Smooth muscle cell (in vitro differentiated cells): ENCODE measurements around the gene KRTAP29-1. TPM values are rescaled to one million over a fixed set of nuclear protein-coding genes. Genes with fewer than 3 reads are reported as not detected.
"Not testable (repeated sequence)": the region's sequence is repeated elsewhere in the genome, so short reads cannot be mapped to it uniquely, and the experiment has no call there.

ENCODE experiments used
- DNase-seq: peaks from one replicate; lab custom pipeline; 2025; ENCODE audit not compliant: unreplicated experiment; lab: John Stamatoyannopoulos, UW
- H2AFZ ChIP-seq: fragments of 200-600 bp; sonication (generic); 2 replicates; pipeline ENCODE4 v1.6.0; 2016; ENCODE audit warnings: antibody characterized with exemption, low read depth, mild to moderate bottlenecking
- H3F3A ChIP-seq: fragments of 200-600 bp; sonication (generic); 2 replicates; pipeline ENCODE4 v1.6.0; 2017; ENCODE audit warnings: antibody characterized with exemption, low read depth
- H3K27ac ChIP-seq: fragments of 200-600 bp; sonication (generic); 2 replicates; pipeline ENCODE4 v1.5.1; 2016; ENCODE audit warnings: low read depth, mild to moderate bottlenecking
- H3K27me3 ChIP-seq: fragments of 200-600 bp; sonication (generic); 2 replicates; pipeline ENCODE4 v1.6.1; 2016; ENCODE audit warnings: low read depth, mild to moderate bottlenecking
- H3K36me3 ChIP-seq: fragments of 200-600 bp; sonication (generic); 2 replicates; pipeline ENCODE4 v1.5.1; 2016; ENCODE audit warnings: low read depth
- H3K4me1 ChIP-seq: fragments of 200-600 bp; sonication (generic); 2 replicates; pipeline ENCODE4 v1.5.1; 2016; ENCODE audit warnings: low read depth
- H3K4me2 ChIP-seq: fragments of 200-600 bp; sonication (generic); 2 replicates; pipeline ENCODE4 v1.6.0; 2016; ENCODE audit warnings: mild to moderate bottlenecking
- H3K4me3 ChIP-seq: fragments of 200-600 bp; sonication (generic); 2 replicates; pipeline ENCODE4 v1.5.1; 2016; ENCODE audit warnings: mild to moderate bottlenecking
- H3K79me2 ChIP-seq: fragments of 200-600 bp; sonication (generic); 2 replicates; pipeline ENCODE4 v1.6.0; 2016; ENCODE audit warnings: low read depth, mild to moderate bottlenecking
- H3K9ac ChIP-seq: fragments of 200-600 bp; sonication (generic); 2 replicates; pipeline ENCODE4 v1.6.0; 2016; ENCODE audit warnings: low read depth
- H3K9me3 ChIP-seq: fragments of 200-600 bp; sonication (generic); replicated peaks from 2 replicates; pipeline ENCODE4 v1.5.1; 2016; ENCODE audit warnings: low read depth
- H4K20me1 ChIP-seq: fragments of 200-600 bp; sonication (generic); 2 replicates; pipeline ENCODE4 v1.6.0; 2016; ENCODE audit warnings: low read depth
- WGBS: methylation state at CpG from one replicate; pipeline ENCODE4 v1.1.7; 2016; ENCODE audit warnings: low lambda C conversion rate; 5-methylcytosine and 5-hydroxymethylcytosine counted together
- polyA plus RNA-seq: library from polyadenylated mRNA; unstranded; fragments of >200 nt; fragmentation: Nextera tagmentation; extraction: Ambion mirVana; gene quantifications from 2 replicates; pipeline ENCODE4 v1.2.1, GENCODE V29; 2016
- total RNA-seq: library from RNA; depleted of rRNA; stranded (reverse); fragments of >200 nt; gene quantifications from 2 replicates; pipeline ENCODE4 v1.2.3, GENCODE V29; 2014
- TF ChIP-seq, protein P1 (sequence below): fragments of 200-600 bp; sonication (generic); IDR thresholded peaks from 2 replicates; pipeline ENCODE4 v1.5.1; 2017; ENCODE audit warnings: borderline replicate concordance, mild to moderate bottlenecking, antibody characterized with exemption; ENCODE audit not compliant: insufficient read depth, poor library complexity, severe bottlenecking

Gene KRTAP29-1
- total and polyA plus RNA-seq, 2 experiments from 2014 or later: not detected

DNA sequence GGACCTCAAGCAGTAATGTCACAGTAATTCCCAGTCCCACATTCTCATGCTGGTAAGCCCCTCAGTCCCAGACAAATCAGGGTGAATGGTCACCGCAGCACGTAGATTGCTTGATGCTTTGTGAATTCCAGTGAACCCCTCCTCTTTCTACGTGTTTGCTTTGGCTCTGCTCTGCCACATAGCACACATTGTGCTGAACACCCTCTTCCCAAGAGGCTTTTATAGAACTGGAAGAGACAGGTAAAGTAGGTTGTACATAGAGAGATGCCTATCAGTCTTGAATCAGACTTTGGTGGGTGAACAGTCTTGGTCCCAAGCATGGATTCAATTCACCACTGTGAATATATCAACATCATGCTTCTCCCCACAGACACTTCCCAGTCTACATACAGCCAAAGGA, 38.1 kb downstream of the KRTAP29-1 start:
- no peaks in the 10 kb centered on the region for H3K4me1 ChIP-seq
- 78% methylated on average over 3 of the region's 3 CpGs for WGBS

DNA sequence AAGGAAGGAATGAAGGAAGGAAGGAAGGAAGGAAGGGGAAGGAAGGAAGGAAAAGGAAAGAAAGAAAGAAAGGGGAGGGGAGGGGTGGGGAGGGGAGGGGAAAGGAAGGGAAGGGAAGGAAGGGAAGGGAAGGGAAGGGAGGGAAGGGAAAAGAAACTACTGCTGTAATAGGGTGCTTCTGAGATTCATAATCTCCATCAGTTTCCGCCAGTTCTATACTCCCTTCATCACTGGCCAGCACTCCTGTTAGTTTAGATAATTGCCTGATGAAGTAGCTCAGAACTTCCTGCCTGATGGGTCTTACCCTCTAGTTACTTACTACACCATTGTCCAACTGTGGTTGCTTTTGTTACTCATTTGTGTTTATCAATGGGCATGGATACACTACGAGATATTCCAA, 39.4 kb downstream of the KRTAP29-1 start:
- H3K36me3 ChIP-seq: no peaks in the 10 kb centered on the region
- TF ChIP-seq, protein P1, sequence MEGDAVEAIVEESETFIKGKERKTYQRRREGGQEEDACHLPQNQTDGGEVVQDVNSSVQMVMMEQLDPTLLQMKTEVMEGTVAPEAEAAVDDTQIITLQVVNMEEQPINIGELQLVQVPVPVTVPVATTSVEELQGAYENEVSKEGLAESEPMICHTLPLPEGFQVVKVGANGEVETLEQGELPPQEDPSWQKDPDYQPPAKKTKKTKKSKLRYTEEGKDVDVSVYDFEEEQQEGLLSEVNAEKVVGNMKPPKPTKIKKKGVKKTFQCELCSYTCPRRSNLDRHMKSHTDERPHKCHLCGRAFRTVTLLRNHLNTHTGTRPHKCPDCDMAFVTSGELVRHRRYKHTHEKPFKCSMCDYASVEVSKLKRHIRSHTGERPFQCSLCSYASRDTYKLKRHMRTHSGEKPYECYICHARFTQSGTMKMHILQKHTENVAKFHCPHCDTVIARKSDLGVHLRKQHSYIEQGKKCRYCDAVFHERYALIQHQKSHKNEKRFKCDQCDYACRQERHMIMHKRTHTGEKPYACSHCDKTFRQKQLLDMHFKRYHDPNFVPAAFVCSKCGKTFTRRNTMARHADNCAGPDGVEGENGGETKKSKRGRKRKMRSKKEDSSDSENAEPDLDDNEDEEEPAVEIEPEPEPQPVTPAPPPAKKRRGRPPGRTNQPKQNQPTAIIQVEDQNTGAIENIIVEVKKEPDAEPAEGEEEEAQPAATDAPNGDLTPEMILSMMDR: no peak
- no peaks in the 10 kb centered on the region for H3K9me3 ChIP-seq
- no peak overlapping the region for H2AFZ ChIP-seq
- no peak overlapping the region for H3K9ac ChIP-seq
- no peaks in the 10 kb centered on the region for H3F3A ChIP-seq
- no peaks in the 10 kb centered on the region for H3K79me2 ChIP-seq
- DNase-seq: no peak
- no peaks in the 10 kb centered on the region for H3K4me1 ChIP-seq
- H3K27me3 ChIP-seq: peaks cover 24% of the 10 kb centered on the region
- H3K4me3 ChIP-seq: no peak overlapping the region
- H4K20me1 ChIP-seq: no peaks in the 10 kb centered on the region
- H3K4me2 ChIP-seq: no peak overlapping the region
- WGBS: 85% methylated on average over 2 of the region's 2 CpGs
- H3K27ac ChIP-seq: no peak overlapping the region

More for the DNA sequence above, 38.1 kb downstream of the KRTAP29-1 start:
- H3K36me3 ChIP-seq: no peaks in the 10 kb centered on the region
- no peak overlapping the region for H3K27ac ChIP-seq
- TF ChIP-seq, protein P1: no peak
- H4K20me1 ChIP-seq: no peaks in the 10 kb centered on the region
- H2AFZ ChIP-seq: no peak overlapping the region
- peaks cover 24% of the 10 kb centered on the region for H3K27me3 ChIP-seq
- H3K4me2 ChIP-seq: no peak overlapping the region
- H3F3A ChIP-seq: no peaks in the 10 kb centered on the region
- no peaks in the 10 kb centered on the region for H3K9me3 ChIP-seq
- no peak overlapping the region for H3K9ac ChIP-seq
- H3K79me2 ChIP-seq: no peaks in the 10 kb centered on the region
- no peak overlapping the region for H3K4me3 ChIP-seq
- no peak for DNase-seq

DNA sequence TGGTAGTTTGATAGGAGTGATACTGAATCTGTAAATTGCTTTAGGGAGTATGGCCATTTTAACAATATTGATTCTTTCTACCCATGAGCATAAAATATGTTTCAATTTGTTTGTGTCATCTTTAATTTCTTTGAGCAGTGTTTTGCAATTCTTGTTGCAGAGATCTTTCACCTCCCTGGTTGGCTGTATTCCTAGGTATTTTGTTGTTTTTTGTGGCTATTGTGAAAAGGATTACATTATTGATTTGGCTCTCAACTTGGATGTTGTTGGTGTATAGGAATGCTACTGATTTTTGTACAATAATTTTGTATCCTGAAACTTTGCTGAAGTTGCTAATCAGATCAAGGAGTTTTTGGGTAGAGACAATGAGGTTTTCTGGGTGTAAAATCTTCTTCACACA, 44.2 kb downstream of the KRTAP29-1 start:
- no peak for DNase-seq
- H4K20me1 ChIP-seq: no peaks in the 10 kb centered on the region
- TF ChIP-seq, protein P1: no peak
- no peaks in the 10 kb centered on the region for H3K79me2 ChIP-seq
- H3F3A ChIP-seq: no peaks in the 10 kb centered on the region
- H3K4me1 ChIP-seq: no peaks in the 10 kb centered on the region
- H2AFZ ChIP-seq: no peak overlapping the region
- no peak overlapping the region for H3K27ac ChIP-seq
- no peaks in the 10 kb centered on the region for H3K36me3 ChIP-seq
- peaks cover 39% of the 10 kb centered on the region for H3K27me3 ChIP-seq
- no peak overlapping the region for H3K9ac ChIP-seq
- H3K9me3 ChIP-seq: no peaks in the 10 kb centered on the region
- H3K4me2 ChIP-seq: no peak overlapping the region
- H3K4me3 ChIP-seq: no peak overlapping the region

DNA sequence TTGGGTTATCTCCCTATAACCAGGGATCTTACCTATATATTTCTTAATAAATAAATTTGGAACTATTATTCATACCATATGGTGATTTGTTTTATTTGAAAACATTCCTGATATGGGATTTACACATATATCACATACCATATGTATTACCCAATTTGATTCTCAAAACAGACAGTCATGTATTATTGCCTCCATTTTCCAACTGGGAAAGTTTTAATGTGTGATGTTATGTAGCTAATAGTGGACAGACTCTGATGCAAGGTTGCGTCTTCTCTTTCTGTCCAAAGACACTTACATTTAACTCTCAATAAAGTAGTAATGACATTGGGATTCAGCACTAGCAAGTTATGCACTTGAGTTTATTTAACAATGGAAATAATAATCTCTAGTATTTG, 46.4 kb downstream of the KRTAP29-1 start:
- Histone ChIP-seq H3K4me1 (no peaks in the 10 kb centered on the region), H3K27ac (no peak overlapping the region), H3K9ac (no peak overlapping the region), H3F3A (no peaks in the 10 kb centered on the region), H3K4me2 (no peak overlapping the region), H3K9me3 (no peaks in the 10 kb centered on the region), H3K27me3 (peaks cover 53% of the 10 kb centered on the region), H2AFZ (no peak overlapping the region), H3K4me3 (no peak overlapping the region), H3K36me3 (no peaks in the 10 kb centered on the region), H3K79me2 (no peaks in the 10 kb centered on the region), H4K20me1 (no peaks in the 10 kb centered on the region)
- TF ChIP-seq, protein P1: no peak
- DNase-seq: no peak
- 100% methylated on average over 1 of the region's 1 CpG for WGBS

DNA sequence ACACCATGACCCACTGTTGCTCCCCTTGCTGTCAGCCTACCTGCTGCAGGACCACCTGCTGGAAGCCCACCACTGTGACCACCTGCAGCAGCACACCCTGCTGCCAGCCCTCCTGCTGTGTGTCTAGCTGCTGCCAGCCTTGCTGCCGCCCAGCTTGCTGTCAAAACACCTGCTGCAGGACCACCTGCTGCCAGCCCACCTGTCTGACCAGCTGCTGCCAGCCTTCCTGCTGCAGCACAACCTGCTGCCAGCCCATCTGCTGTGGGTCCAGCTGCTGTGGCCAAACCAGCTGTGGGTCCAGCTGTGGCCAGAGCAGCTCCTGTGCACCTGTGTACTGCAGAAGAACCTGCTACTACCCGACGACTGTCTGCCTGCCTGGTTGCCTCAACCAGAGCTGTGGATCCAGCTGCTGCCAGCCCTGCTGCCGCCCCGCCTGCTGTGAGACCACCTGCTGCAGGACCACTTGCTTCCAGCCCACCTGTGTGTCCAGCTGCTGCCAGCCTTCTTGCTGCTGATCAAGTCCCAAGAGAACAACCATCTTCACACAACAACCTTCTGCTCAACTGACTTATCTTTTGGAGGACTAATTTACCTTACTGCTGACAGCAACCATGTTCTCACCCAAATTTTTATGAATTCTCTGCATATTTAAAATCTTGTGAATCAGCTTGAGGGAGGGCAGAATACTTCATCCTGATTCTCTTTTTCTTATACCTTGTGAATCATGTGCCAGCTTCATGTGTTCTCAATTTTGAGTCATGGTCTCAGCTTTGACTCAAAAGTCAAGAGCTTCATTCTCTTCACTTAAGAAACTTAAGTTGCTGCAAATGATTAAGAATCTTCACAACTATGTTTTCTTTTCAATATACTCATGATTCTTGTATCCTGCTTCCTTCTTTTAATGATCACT, 47.0 kb downstream of the KRTAP29-1 start, which contains the start of gene KRTAP9-9:
Gene KRTAP9-9 (plus strand): TSS at position 4 of the 910 bp plus-strand sequence.
- DNase-seq, H3K27ac ChIP-seq, H3K4me1 ChIP-seq, H4K20me1 ChIP-seq, H3K9me3 ChIP-seq, H3F3A ChIP-seq, H3K79me2 ChIP-seq, H3K9ac ChIP-seq, H2AFZ ChIP-seq, H3K4me3 ChIP-seq, H3K4me2 ChIP-seq, H3K36me3 ChIP-seq: not testable (repeated sequence)
- WGBS: 85% methylated on average over 5 of the region's 5 CpGs
- H3K27me3 ChIP-seq: peaks cover 60% of the 10 kb centered on the region
